ENCODE data around the gene HAPLN2.

GRCh38 chr1:156662005-156662799 lies 43.0 kb downstream of the HAPLN2 start:
- TF ChIP-seq EZH2 (IDR thresholded peaks at IDR 0.05): no peak
- TF ChIP-seq, protein P1, sequence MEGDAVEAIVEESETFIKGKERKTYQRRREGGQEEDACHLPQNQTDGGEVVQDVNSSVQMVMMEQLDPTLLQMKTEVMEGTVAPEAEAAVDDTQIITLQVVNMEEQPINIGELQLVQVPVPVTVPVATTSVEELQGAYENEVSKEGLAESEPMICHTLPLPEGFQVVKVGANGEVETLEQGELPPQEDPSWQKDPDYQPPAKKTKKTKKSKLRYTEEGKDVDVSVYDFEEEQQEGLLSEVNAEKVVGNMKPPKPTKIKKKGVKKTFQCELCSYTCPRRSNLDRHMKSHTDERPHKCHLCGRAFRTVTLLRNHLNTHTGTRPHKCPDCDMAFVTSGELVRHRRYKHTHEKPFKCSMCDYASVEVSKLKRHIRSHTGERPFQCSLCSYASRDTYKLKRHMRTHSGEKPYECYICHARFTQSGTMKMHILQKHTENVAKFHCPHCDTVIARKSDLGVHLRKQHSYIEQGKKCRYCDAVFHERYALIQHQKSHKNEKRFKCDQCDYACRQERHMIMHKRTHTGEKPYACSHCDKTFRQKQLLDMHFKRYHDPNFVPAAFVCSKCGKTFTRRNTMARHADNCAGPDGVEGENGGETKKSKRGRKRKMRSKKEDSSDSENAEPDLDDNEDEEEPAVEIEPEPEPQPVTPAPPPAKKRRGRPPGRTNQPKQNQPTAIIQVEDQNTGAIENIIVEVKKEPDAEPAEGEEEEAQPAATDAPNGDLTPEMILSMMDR (IDR thresholded peaks at IDR 0.05): no peak
- TF ChIP-seq EZH2phosphoT487 (IDR thresholded peaks at IDR 0.05): no peak

Data from neural progenitor cell (in vitro differentiated cells).